HepG2 (cell line): Measurements from ENCODE around the gene RRP12. TPM values are rescaled to one million over a fixed set of nuclear protein-coding genes. Genes with fewer than 3 reads are reported as not detected.

Experiments
- AGO2 ChIP-seq: fragments of 200-400 bp; formaldehyde crosslinking; optimal IDR thresholded peaks from 2 replicates; pipeline ENCODE3; 2017; ENCODE audit warnings: mild to moderate bottlenecking, low read depth, low read length, moderate library complexity
- FOXK2 ChIP-seq: fragments of 450-650 bp; IDR thresholded peaks from 2 replicates; pipeline ENCODE4 v1.6.1; 2016
- GLI4 ChIP-seq: sonication (generic); formaldehyde crosslinking; IDR thresholded peaks from 2 replicates; pipeline ENCODE4 v1.5.1; 2020; ENCODE audit warnings: missing genetic modification reagents, mild to moderate bottlenecking, moderate library complexity, borderline replicate concordance
- HNRNPK ChIP-seq: fragments of 200-400 bp; formaldehyde crosslinking; IDR thresholded peaks from 2 replicates; pipeline ENCODE4 v1.6.1; 2018; ENCODE audit warnings: low read length, low read depth, moderate library complexity, mild to moderate bottlenecking; ENCODE audit not compliant: poor library complexity, severe bottlenecking
- MAFK ChIP-seq, 2 experiments: IDR thresholded peaks in 1 of 2; conservative IDR thresholded peaks in 1 of 2; 2 replicates each; pipeline ENCODE4 v1.6.1; 2011; ENCODE audit warnings: improper control_type of control experiment in 2 of 2, low read length in 2 of 2
- RBM22 ChIP-seq: fragments of 200-400 bp; formaldehyde crosslinking; optimal IDR thresholded peaks from 2 replicates; pipeline ENCODE3; 2017; ENCODE audit warnings: mild to moderate bottlenecking, low read length, moderate library complexity
- TIGD3 ChIP-seq: sonication (generic); formaldehyde crosslinking; IDR thresholded peaks from 2 replicates; pipeline ENCODE4 v1.5.1; 2020; ENCODE audit warnings: mild to moderate bottlenecking, missing genetic modification reagents, borderline replicate concordance
- ZFAT ChIP-seq: sonication (generic); formaldehyde crosslinking; conservative IDR thresholded peaks from 2 replicates; pipeline ENCODE4 v1.8.1; 2023; ENCODE audit warnings: missing genetic modification reagents, inconsistent platforms
- ZNF530 ChIP-seq: sonication (generic); formaldehyde crosslinking; IDR thresholded peaks from 2 replicates; pipeline ENCODE4 v1.5.0; 2020; ENCODE audit warnings: low read depth, mild to moderate bottlenecking, missing genetic modification reagents
- ZNF589 ChIP-seq: sonication (generic); formaldehyde crosslinking; conservative IDR thresholded peaks from 2 replicates; pipeline ENCODE4 v1.8.0; 2022; ENCODE audit warnings: mild to moderate bottlenecking, moderate library complexity, missing genetic modification reagents
- ZNF780A ChIP-seq: sonication (generic); formaldehyde crosslinking; IDR thresholded peaks from 2 replicates; pipeline ENCODE4 v1.8.0; 2022; ENCODE audit warnings: mild to moderate bottlenecking, missing genetic modification reagents, moderate library complexity
- ZNF83 ChIP-seq: sonication (generic); formaldehyde crosslinking; IDR thresholded peaks from 2 replicates; pipeline ENCODE4 v1.4.0; 2020; ENCODE audit warnings: missing genetic modification reagents, mild to moderate bottlenecking, borderline replicate concordance
- polyA plus RNA-seq, 8 experiments: library from polyadenylated mRNA; depleted of rRNA in 3 of 8; stranded (reverse) in 7 of 8; unstranded in 1 of 8; fragments of >200 nt; fragmentation: Illumina TruSeq in 4 of 8; extraction: Trizol in 4 of 8; gene quantifications; 2 replicates each; pipeline versions ENCODE4 v1.2.1 to v1.2.3, GENCODE V29; 2011 to 2016; ENCODE audit warnings: low read depth in 4 of 8, missing spikeins in 1 of 8, mixed read lengths in 1 of 8; ENCODE audit not compliant: insufficient read depth in 1 of 8
- total RNA-seq, 5 experiments: library from RNA; depleted of rRNA; stranded (reverse); fragments of >200 nt; fragmentation: Illumina TruSeq; extraction: Trizol; gene quantifications; 2 replicates each; pipeline ENCODE4 v1.2.3, GENCODE V29; 2016; ENCODE audit warnings: low read depth in 1 of 5
- TF ChIP-seq, protein P1 (sequence below): IDR thresholded peaks from 2 replicates; pipeline ENCODE4 v1.6.1; 2012; ENCODE audit warnings: inconsistent platforms
- TF ChIP-seq, protein P2 (sequence below): sonication (generic); formaldehyde crosslinking; IDR thresholded peaks from 2 replicates; pipeline ENCODE4 v1.5.1; 2020; ENCODE audit warnings: mild to moderate bottlenecking, missing genetic modification reagents, borderline replicate concordance

Gene RRP12
- total and polyA plus RNA-seq, 2 of the 13 experiments (the other 11 are each of a cell fraction or from before 2014, with no cell fraction given) = 13.2 to 39.4 TPM

- TF ChIP-seq RBM22 (no peak), HNRNPK (no peak), AGO2 (peak; percentile 81), ZFAT (CRISPR knock-in tag) (no peak), MAFK (conservative IDR thresholded peaks at IDR 0.05 in 1 of 2, IDR thresholded peaks at IDR 0.05 in 1 of 2; ENCODE audit: low read length in 2 of 2) (no peak), GLI4 (0 out of 2 replicates have a peak, but pooled peaks have one; percentile 36), FOXK2 (no peak), ZNF589 (CRISPR knock-in tag) (no peak), TIGD3 (CRISPR knock-in tag) (no peak), ZNF530 (CRISPR knock-in tag) (no peak), ZNF83 (no peak), ZNF780A (0 out of 2 replicates have a peak, but pooled peaks have one; percentile 16)
- TF ChIP-seq, protein P1, sequence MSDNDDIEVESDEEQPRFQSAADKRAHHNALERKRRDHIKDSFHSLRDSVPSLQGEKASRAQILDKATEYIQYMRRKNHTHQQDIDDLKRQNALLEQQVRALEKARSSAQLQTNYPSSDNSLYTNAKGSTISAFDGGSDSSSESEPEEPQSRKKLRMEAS = peak; percentile 13; the same call in 1 of the 2 replicates
- TF ChIP-seq, protein P2, sequence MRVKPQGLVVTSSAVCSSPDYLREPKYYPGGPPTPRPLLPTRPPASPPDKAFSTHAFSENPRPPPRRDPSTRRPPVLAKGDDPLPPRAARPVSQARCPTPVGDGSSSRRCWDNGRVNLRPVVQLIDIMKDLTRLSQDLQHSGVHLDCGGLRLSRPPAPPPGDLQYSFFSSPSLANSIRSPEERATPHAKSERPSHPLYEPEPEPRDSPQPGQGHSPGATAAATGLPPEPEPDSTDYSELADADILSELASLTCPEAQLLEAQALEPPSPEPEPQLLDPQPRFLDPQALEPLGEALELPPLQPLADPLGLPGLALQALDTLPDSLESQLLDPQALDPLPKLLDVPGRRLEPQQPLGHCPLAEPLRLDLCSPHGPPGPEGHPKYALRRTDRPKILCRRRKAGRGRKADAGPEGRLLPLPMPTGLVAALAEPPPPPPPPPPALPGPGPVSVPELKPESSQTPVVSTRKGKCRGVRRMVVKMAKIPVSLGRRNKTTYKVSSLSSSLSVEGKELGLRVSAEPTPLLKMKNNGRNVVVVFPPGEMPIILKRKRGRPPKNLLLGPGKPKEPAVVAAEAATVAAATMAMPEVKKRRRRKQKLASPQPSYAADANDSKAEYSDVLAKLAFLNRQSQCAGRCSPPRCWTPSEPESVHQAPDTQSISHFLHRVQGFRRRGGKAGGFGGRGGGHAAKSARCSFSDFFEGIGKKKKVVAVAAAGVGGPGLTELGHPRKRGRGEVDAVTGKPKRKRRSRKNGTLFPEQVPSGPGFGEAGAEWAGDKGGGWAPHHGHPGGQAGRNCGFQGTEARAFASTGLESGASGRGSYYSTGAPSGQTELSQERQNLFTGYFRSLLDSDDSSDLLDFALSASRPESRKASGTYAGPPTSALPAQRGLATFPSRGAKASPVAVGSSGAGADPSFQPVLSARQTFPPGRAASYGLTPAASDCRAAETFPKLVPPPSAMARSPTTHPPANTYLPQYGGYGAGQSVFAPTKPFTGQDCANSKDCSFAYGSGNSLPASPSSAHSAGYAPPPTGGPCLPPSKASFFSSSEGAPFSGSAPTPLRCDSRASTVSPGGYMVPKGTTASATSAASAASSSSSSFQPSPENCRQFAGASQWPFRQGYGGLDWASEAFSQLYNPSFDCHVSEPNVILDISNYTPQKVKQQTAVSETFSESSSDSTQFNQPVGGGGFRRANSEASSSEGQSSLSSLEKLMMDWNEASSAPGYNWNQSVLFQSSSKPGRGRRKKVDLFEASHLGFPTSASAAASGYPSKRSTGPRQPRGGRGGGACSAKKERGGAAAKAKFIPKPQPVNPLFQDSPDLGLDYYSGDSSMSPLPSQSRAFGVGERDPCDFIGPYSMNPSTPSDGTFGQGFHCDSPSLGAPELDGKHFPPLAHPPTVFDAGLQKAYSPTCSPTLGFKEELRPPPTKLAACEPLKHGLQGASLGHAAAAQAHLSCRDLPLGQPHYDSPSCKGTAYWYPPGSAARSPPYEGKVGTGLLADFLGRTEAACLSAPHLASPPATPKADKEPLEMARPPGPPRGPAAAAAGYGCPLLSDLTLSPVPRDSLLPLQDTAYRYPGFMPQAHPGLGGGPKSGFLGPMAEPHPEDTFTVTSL = no peak
These were observed 67.4 kb downstream of the RRP12 start (continued) for GRCh38 chr10:97333601-97334369.
